Posterior vena cava (tissue), 2 donors: ENCODE data around the gene APOF. TPM values are rescaled to one million over a fixed set of nuclear protein-coding genes. Genes with fewer than 3 reads are reported as not detected.
"Not testable (repeated sequence)": the region's sequence is repeated elsewhere in the genome, so short reads cannot be mapped to it uniquely, and the experiment has no call there.

Experiments used
- DNase-seq: peaks from one replicate; pipeline ENCODE4 v3.0.0-alpha.2; 2020; ENCODE audit warnings: low spot score
- intact Hi-C, 2 donors: fragments of 100-400 bp; cut with DNase I; formaldehyde crosslinking; loops; one replicate each; pipeline versions ENCODE4 v1.14.1 to v1.14.2; 2022 to 2023
- total RNA-seq, 2 donors: library from RNA; stranded (reverse); fragmentation: NEBNext Ultra II Directional; extraction: Animal tissue kit (Norgen Biotek cat#: 25700); gene quantifications; one replicate each; pipeline ENCODE4 v1.2.1, GENCODE V29; 2021
- donor health status: DM: yes; HTN: yes; CAD: no.
- donor health status: DM: yes; HTN: yes; CAD: no.

Gene APOF
- total RNA-seq, 2 donors from 2014 or later, result not detected

- intact Hi-C loops, result no loop called here
- DNase-seq, result no peak
Measured at GRCh38 chr12:56336361-56337167, 26.1 kb downstream of the APOF start.

GRCh38 chr12:56335527-56335926, 27.1 kb downstream of the APOF start:
- intact Hi-C loops, DNase-seq: not testable (repeated sequence)

GRCh38 chr12:56334490-56334793, 28.2 kb downstream of the APOF start:
- DNase-seq, result no peak
- intact Hi-C loops, result no loop called here

- intact Hi-C loops, result no loop called here
Measured at GRCh38 chr12:56333679-56334489, 28.8 kb downstream of the APOF start, which contains the start of gene PAN2. Gene PAN2, minus strand, starts transcription at chr12:56334000. Its CDS starts 906 bp downstream, at chr12:56333094.

GRCh38 chr12:56333197-56333678, 29.4 kb downstream of the APOF start:
- no peak for DNase-seq
- intact Hi-C loops, result no loop called here

More at GRCh38 chr12:56333679-56334489, 28.8 kb downstream of the APOF start, which contains the start of gene PAN2:
- DNase-seq, result peak; percentile 98

GRCh38 chr12:56332512-56333196, 30.0 kb downstream of the APOF start:
- intact Hi-C loops, result no loop called here
- DNase-seq, result no peak

GRCh38 chr12:56330936-56331490, 31.6 kb downstream of the APOF start:
- no peak for DNase-seq
- intact Hi-C loops, result no loop called here

- intact Hi-C loops, result no loop called here
- no peak for DNase-seq
Measured at GRCh38 chr12:56326533-56326932, 36.1 kb downstream of the APOF start.

GRCh38 chr12:56326126-56326525, 36.5 kb downstream of the APOF start:
- DNase-seq, result no peak
- intact Hi-C loops, result no loop called here

GRCh38 chr12:56324206-56324605, 38.5 kb downstream of the APOF start:
- intact Hi-C loops, result no loop called here
- DNase-seq, result no peak

- intact Hi-C loops, result not testable (repeated sequence)
Measured at GRCh38 chr12:56321610-56322009, 41.0 kb downstream of the APOF start.

GRCh38 chr12:56321027-56321426, 41.6 kb downstream of the APOF start:
- no peak for DNase-seq
- intact Hi-C loops, result no loop called here

More at GRCh38 chr12:56321610-56322009, 41.0 kb downstream of the APOF start:
- not testable (repeated sequence) for DNase-seq

- DNase-seq, result no peak
- intact Hi-C loops, result no loop called here
Measured at GRCh38 chr12:56317675-56318074, 45.0 kb downstream of the APOF start.

- intact Hi-C loops, result no loop called here
- DNase-seq, result peak; percentile 99
Measured at GRCh38 chr12:56315622-56316473, 46.8 kb downstream of the APOF start, which contains the start of gene CNPY2. Gene CNPY2, minus strand, starts transcription at chr12:56315988. Its CDS starts 771 bp downstream, at chr12:56315217.

GRCh38 chr12:56315249-56315621, 47.4 kb downstream of the APOF start:
- intact Hi-C loops, result no loop called here
- DNase-seq, result no peak

GRCh38 chr12:56311003-56311402, 51.7 kb downstream of the APOF start:
- no peak for DNase-seq

More at GRCh38 chr12:56311003-56311402, 51.7 kb downstream of the APOF start:
- intact Hi-C loops, result no loop called here
